Hepatocyte (in vitro differentiated cells): ENCODE measurements around the gene ST8SIA1. TPM values are rescaled to one million over a fixed set of nuclear protein-coding genes. Genes with fewer than 3 reads are reported as not detected.

Experiments used
- DNase-seq: peaks from one replicate; pipeline ENCODE4 v3.0.0-alpha.2; 2016; ENCODE audit warnings: low spot score
- H2AFZ ChIP-seq: fragments of 200-600 bp; sonication (generic); 2 replicates; pipeline ENCODE4 v1.6.0; 2016; ENCODE audit warnings: antibody characterized with exemption, mild to moderate bottlenecking
- H3K27ac ChIP-seq: fragments of 200-600 bp; sonication (generic); 2 replicates; pipeline ENCODE4 v1.5.1; 2016; ENCODE audit warnings: mild to moderate bottlenecking
- H3K27me3 ChIP-seq: fragments of 200-600 bp; sonication (generic); 2 replicates; pipeline ENCODE4 v1.6.1; 2016
- H3K36me3 ChIP-seq: fragments of 200-600 bp; sonication (generic); replicated peaks from 2 replicates; pipeline ENCODE4 v1.5.1; 2016; ENCODE audit warnings: low read depth; ENCODE audit not compliant: insufficient read depth
- H3K4me1 ChIP-seq: fragments of 200-600 bp; sonication (generic); 2 replicates; pipeline ENCODE4 v1.5.1; 2016; ENCODE audit warnings: mild to moderate bottlenecking, moderate library complexity; ENCODE audit not compliant: insufficient read depth
- H3K4me2 ChIP-seq: fragments of 200-600 bp; sonication (generic); 2 replicates; pipeline ENCODE4 v1.6.0; 2016
- H3K4me3 ChIP-seq: fragments of 200-600 bp; sonication (generic); 2 replicates; pipeline ENCODE4 v1.5.1; 2016; ENCODE audit warnings: mild to moderate bottlenecking
- H3K79me2 ChIP-seq: fragments of 200-600 bp; sonication (generic); 2 replicates; pipeline ENCODE4 v1.6.0; 2017; ENCODE audit warnings: mild to moderate bottlenecking
- H3K9me2 ChIP-seq: fragments of 200-600 bp; sonication (generic); replicated peaks from 2 replicates; pipeline ENCODE4 v1.6.0; 2017; ENCODE audit warnings: mild to moderate bottlenecking; ENCODE audit not compliant: insufficient read depth
- H3K9me3 ChIP-seq: fragments of 200-600 bp; sonication (generic); 2 replicates; pipeline ENCODE4 v1.5.1; 2016; ENCODE audit warnings: low read depth, mild to moderate bottlenecking
- H4K20me1 ChIP-seq: fragments of 200-600 bp; sonication (generic); 2 replicates; pipeline ENCODE4 v1.6.0; 2016; ENCODE audit warnings: mild to moderate bottlenecking; ENCODE audit not compliant: insufficient read depth, poor library complexity, severe bottlenecking
- EZH2 ChIP-seq: fragments of 200-600 bp; sonication (generic); IDR thresholded peaks from 2 replicates; pipeline ENCODE4 v1.6.1; 2016; ENCODE audit warnings: antibody characterized with exemption, mild to moderate bottlenecking, borderline replicate concordance
- EZH2phosphoT487 ChIP-seq: fragments of 200-600 bp; sonication (generic); IDR thresholded peaks from one replicate; pipeline ENCODE4 v1.6.1; 2018; ENCODE audit warnings: antibody characterized with exemption, mild to moderate bottlenecking, low read depth, moderate library complexity; ENCODE audit not compliant: unreplicated experiment, severe bottlenecking
- WGBS: methylation state at CpG from one replicate; pipeline ENCODE4 v1.1.6; 2016; ENCODE audit warnings: low lambda C conversion rate; ENCODE audit errors: missing lambda C conversion rate; 5-methylcytosine and 5-hydroxymethylcytosine counted together
- polyA plus RNA-seq: library from polyadenylated mRNA; unstranded; fragments of >200 nt; fragmentation: Nextera tagmentation; extraction: Ambion mirVana; gene quantifications from 2 replicates; pipeline ENCODE4 v1.2.1, GENCODE V29; 2016
- total RNA-seq: library from RNA; depleted of rRNA; stranded (reverse); fragments of >200 nt; gene quantifications from 2 replicates; pipeline ENCODE4 v1.2.3, GENCODE V29; 2014
- TF ChIP-seq, protein P1 (sequence below): fragments of 200-600 bp; sonication (generic); IDR thresholded peaks from 2 replicates; pipeline ENCODE4 v1.5.1; 2016; ENCODE audit warnings: antibody characterized with exemption, mild to moderate bottlenecking; ENCODE audit not compliant: poor library complexity

The ST8SIA1 gene
- total and polyA plus RNA-seq, 2 experiments from 2014 or later, result 0.88 to 2.0 TPM

- H2AFZ ChIP-seq, result no peak overlapping the region
Measured at GRCh38 chr12:22223356-22223755, 111.2 kb downstream of the ST8SIA1 start.

GRCh38 chr12:22217556-22217955, 117.0 kb downstream of the ST8SIA1 start:
- no peak overlapping the region for H3K4me2 ChIP-seq
- H2AFZ ChIP-seq, result no peak overlapping the region
- 100% methylated on average over 1 of the region's 1 CpG for WGBS
- H3K36me3 ChIP-seq, result no peaks in the 10 kb centered on the region
- H3K9me3 ChIP-seq, result no peaks in the 10 kb centered on the region
- H3K79me2 ChIP-seq, result no peaks in the 10 kb centered on the region
- H3K9me2 ChIP-seq, result no peaks in the 10 kb centered on the region
- H3K27ac ChIP-seq, result no peak overlapping the region
- H3K4me1 ChIP-seq, result no peaks in the 10 kb centered on the region
- H3K27me3 ChIP-seq, result no peaks in the 10 kb centered on the region
- H4K20me1 ChIP-seq, result no peaks in the 10 kb centered on the region
- H3K4me3 ChIP-seq, result no peak overlapping the region
- no peak for DNase-seq
- TF ChIP-seq EZH2 (no peak), EZH2phosphoT487 (no peak)
- TF ChIP-seq, protein P1, sequence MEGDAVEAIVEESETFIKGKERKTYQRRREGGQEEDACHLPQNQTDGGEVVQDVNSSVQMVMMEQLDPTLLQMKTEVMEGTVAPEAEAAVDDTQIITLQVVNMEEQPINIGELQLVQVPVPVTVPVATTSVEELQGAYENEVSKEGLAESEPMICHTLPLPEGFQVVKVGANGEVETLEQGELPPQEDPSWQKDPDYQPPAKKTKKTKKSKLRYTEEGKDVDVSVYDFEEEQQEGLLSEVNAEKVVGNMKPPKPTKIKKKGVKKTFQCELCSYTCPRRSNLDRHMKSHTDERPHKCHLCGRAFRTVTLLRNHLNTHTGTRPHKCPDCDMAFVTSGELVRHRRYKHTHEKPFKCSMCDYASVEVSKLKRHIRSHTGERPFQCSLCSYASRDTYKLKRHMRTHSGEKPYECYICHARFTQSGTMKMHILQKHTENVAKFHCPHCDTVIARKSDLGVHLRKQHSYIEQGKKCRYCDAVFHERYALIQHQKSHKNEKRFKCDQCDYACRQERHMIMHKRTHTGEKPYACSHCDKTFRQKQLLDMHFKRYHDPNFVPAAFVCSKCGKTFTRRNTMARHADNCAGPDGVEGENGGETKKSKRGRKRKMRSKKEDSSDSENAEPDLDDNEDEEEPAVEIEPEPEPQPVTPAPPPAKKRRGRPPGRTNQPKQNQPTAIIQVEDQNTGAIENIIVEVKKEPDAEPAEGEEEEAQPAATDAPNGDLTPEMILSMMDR, result no peak

More at GRCh38 chr12:22223356-22223755, 111.2 kb downstream of the ST8SIA1 start:
- Histone ChIP-seq H3K27ac (no peak overlapping the region), H4K20me1 (no peaks in the 10 kb centered on the region), H3K9me3 (no peaks in the 10 kb centered on the region), H3K4me3 (no peak overlapping the region), H3K27me3 (no peaks in the 10 kb centered on the region), H3K4me1 (no peaks in the 10 kb centered on the region), H3K79me2 (no peaks in the 10 kb centered on the region), H3K4me2 (no peak overlapping the region), H3K36me3 (no peaks in the 10 kb centered on the region), H3K9me2 (no peaks in the 10 kb centered on the region)
- WGBS, result 70% methylated on average over 4 of the region's 4 CpGs
- TF ChIP-seq, protein P1, result no peak
- TF ChIP-seq EZH2 (no peak), EZH2phosphoT487 (no peak)
- no peak for DNase-seq

DNA sequence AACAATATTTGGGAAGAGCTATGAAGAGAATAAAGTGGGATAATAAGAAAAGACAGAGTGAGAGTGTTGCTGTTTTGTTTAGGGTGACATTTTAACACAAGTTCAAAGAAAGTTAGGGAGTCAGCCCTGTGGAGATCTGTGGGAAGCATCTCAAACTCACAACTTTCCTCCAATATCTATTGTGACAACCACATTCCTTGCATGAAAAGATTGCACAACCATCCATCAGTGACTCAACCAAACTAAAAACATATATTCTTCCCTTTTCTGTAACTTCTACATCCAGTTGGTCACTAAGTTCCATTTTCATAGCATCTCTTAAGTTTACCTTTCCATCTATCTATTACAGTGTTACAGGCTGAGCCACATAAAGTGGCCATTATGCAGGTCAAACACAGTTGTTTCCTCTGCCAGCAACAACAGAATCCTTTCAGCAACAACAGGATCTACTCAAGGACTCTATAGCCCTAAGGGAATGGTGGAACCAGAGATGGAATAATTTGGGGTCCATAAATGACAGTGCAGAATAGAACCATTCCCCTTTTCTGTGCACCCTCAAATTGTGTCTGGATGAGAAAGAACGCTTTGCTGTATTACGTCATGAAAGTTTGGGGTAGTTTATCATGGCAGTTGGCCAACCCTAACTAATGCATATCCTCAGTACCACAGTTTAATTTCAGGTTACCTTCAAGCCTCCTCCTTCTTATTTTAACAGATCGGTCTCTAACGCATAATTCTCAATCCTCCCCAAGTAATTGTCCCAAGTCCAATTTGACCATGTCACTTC, 118.8 kb downstream of the ST8SIA1 start:
- no peak for TF ChIP-seq EZH2
- no peak for TF ChIP-seq EZH2phosphoT487
- TF ChIP-seq, protein P1, result no peak
- Histone ChIP-seq H3K9me2 (no peaks in the 10 kb centered on the region), H3K36me3 (no peaks in the 10 kb centered on the region), H2AFZ (no peak overlapping the region), H4K20me1 (no peaks in the 10 kb centered on the region), H3K9me3 (no peaks in the 10 kb centered on the region), H3K27me3 (no peaks in the 10 kb centered on the region), H3K4me1 (no peaks in the 10 kb centered on the region), H3K4me2 (no peak overlapping the region), H3K79me2 (no peaks in the 10 kb centered on the region), H3K27ac (no peak overlapping the region), H3K4me3 (no peak overlapping the region)
- 96% methylated on average over 4 of the region's 4 CpGs for WGBS
- no peak for DNase-seq
